Stomach (tissue), 4 donors: ENCODE measurements around the gene REPIN1.

Source experiments
- EP300 ChIP-seq: sonication (generic); formaldehyde crosslinking; IDR thresholded peaks from one replicate; pipeline ENCODE4 v1.6.1; 2017; ENCODE audit warnings: antibody characterized with exemption
- POLR2A ChIP-seq, 4 donors: fragments of 450-650 bp; IDR thresholded peaks; one replicate each; pipeline ENCODE4 v1.6.1; 2016; ENCODE audit warnings: antibody characterized with exemption in 4 of 4, control low read depth in 2 of 4, mild to moderate bottlenecking in 1 of 4, moderate library complexity in 1 of 4
- POLR2AphosphoS5 ChIP-seq, 3 donors: sonication (generic); formaldehyde crosslinking; IDR thresholded peaks; one replicate each; pipeline ENCODE4 v1.6.1; 2016; ENCODE audit warnings: antibody characterized with exemption in 3 of 3
- TF ChIP-seq, protein P1 (sequence below), 7 experiments: fragments of 450-650 bp in 4 of 7; fragments of 200-600 bp in 3 of 7; sonication (generic) in 3 of 7; IDR thresholded peaks; one replicate each; pipeline ENCODE4 v1.5.1; 2016 to 2019; ENCODE audit warnings: antibody characterized with exemption in 7 of 7, control low read depth in 2 of 7, mild to moderate bottlenecking in 1 of 7

DNA sequence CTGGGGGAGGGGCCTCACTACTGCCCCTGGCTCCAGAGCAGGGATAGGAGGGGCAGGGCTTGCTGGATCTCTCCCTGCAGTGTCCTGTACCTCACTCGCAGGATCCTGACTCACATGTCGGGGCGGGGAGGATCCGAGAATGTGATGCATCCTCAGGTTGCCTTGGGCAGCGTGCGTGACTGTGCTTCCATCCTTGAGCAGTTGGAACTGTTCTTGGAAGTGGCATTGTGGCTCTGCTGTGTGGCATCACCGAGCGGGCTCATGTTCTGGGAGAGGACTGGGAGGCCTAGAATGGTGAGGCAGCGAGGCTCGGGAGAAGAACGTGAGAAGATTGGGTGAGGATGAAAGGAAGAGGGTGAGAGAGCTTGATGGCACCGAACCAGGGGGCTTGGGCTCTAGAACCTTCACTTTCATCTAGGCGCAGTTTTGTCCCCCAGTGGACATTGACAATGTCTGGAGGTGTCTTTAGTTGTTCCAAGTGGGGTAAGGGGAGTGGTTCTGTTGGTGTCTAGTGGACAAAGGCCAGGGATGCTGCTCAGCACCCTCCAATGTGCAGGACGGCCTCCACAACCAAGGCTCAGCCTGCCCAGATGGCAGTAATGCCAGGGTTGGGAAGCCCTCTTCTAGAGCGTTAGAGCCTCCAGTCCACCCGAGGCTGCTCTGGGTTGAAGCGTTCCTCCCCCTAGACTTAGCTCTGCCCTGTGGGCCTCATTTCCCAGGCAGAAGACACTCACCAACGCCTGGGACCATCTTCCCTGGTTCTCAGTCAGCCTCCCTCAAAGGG lies 35.6 kb upstream of the REPIN1 start:
- TF ChIP-seq, protein P1, sequence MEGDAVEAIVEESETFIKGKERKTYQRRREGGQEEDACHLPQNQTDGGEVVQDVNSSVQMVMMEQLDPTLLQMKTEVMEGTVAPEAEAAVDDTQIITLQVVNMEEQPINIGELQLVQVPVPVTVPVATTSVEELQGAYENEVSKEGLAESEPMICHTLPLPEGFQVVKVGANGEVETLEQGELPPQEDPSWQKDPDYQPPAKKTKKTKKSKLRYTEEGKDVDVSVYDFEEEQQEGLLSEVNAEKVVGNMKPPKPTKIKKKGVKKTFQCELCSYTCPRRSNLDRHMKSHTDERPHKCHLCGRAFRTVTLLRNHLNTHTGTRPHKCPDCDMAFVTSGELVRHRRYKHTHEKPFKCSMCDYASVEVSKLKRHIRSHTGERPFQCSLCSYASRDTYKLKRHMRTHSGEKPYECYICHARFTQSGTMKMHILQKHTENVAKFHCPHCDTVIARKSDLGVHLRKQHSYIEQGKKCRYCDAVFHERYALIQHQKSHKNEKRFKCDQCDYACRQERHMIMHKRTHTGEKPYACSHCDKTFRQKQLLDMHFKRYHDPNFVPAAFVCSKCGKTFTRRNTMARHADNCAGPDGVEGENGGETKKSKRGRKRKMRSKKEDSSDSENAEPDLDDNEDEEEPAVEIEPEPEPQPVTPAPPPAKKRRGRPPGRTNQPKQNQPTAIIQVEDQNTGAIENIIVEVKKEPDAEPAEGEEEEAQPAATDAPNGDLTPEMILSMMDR (IDR thresholded peaks at IDR 0.05) = no peak
- TF ChIP-seq POLR2A (IDR thresholded peaks at IDR 0.05) = no peak
- TF ChIP-seq POLR2AphosphoS5 (IDR thresholded peaks at IDR 0.05) = no peak
- no peak for TF ChIP-seq EP300
